Fibroblast of mammary gland (primary cell): Measurements from ENCODE around the gene CDC14B.
"Not testable (repeated sequence)": the region's sequence is repeated elsewhere in the genome, so short reads cannot be mapped to it uniquely, and the experiment has no call there.

Experiments
- DNase-seq: peaks from one replicate; pipeline ENCODE4 v3.0.0-alpha.2; 2010; ENCODE audit warnings: low read depth
- H3K4me3 ChIP-seq: 2 replicates; pipeline ENCODE4 v1.5.1; 2011; ENCODE audit warnings: low read depth, mild to moderate bottlenecking, low read length, moderate library complexity; ENCODE audit not compliant: control insufficient read depth
- TF ChIP-seq, protein P1 (sequence below): conservative IDR thresholded peaks from 2 replicates; pipeline ENCODE4 v1.5.1; 2011; ENCODE audit warnings: low read depth, low read length, inconsistent platforms; ENCODE audit not compliant: control insufficient read depth, insufficient read depth

The CDC14B gene

DNA sequence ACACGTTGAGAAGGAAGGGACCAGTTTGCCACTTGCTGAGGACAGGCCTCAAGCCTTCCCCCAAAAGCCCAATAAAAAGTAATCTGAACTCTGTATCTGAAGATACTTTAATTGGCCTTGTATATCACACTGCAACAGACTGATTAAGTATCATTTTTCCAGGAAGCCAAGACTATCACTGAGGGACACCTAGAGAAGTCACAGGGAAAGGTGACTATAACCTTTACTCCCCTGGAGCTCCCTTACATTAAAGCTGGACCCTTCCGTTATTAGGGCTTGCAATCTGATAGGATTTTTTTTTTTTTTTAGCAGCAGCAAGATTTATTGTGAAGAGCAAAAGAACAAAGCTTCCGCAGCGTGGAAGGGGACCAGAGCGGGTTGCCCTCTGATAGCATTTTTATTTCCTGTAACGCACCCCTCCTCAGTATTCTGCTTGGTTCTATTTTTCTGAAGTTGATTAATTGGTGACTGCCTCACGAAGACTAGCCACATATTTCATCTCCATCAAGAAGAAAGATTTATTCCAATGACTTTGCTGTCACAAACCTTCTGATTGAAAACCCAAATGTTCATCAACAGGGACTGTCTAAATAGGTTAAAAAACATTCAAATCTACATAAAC lies 2.7 kb downstream of the CDC14B start:
- DNase-seq, result no peak
- TF ChIP-seq, protein P1, sequence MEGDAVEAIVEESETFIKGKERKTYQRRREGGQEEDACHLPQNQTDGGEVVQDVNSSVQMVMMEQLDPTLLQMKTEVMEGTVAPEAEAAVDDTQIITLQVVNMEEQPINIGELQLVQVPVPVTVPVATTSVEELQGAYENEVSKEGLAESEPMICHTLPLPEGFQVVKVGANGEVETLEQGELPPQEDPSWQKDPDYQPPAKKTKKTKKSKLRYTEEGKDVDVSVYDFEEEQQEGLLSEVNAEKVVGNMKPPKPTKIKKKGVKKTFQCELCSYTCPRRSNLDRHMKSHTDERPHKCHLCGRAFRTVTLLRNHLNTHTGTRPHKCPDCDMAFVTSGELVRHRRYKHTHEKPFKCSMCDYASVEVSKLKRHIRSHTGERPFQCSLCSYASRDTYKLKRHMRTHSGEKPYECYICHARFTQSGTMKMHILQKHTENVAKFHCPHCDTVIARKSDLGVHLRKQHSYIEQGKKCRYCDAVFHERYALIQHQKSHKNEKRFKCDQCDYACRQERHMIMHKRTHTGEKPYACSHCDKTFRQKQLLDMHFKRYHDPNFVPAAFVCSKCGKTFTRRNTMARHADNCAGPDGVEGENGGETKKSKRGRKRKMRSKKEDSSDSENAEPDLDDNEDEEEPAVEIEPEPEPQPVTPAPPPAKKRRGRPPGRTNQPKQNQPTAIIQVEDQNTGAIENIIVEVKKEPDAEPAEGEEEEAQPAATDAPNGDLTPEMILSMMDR, result no peak

GRCh38 chr9:96615411-96615810 lies 4.2 kb downstream of the CDC14B start:
- no peak for DNase-seq
- no peak overlapping the region for H3K4me3 ChIP-seq
- TF ChIP-seq, protein P1, result no peak

More for the DNA sequence above, 2.7 kb downstream of the CDC14B start:
- no peak overlapping the region for H3K4me3 ChIP-seq

- not testable (repeated sequence) for H3K4me3 ChIP-seq
- peak; percentile 55 for DNase-seq
These were observed 5.0 kb downstream of the CDC14B start for GRCh38 chr9:96614664-96615063.

GRCh38 chr9:96612966-96613589 lies 6.6 kb downstream of the CDC14B start:
- no peak overlapping the region for H3K4me3 ChIP-seq
- no peak for DNase-seq
- TF ChIP-seq, protein P1, result no peak

DNA sequence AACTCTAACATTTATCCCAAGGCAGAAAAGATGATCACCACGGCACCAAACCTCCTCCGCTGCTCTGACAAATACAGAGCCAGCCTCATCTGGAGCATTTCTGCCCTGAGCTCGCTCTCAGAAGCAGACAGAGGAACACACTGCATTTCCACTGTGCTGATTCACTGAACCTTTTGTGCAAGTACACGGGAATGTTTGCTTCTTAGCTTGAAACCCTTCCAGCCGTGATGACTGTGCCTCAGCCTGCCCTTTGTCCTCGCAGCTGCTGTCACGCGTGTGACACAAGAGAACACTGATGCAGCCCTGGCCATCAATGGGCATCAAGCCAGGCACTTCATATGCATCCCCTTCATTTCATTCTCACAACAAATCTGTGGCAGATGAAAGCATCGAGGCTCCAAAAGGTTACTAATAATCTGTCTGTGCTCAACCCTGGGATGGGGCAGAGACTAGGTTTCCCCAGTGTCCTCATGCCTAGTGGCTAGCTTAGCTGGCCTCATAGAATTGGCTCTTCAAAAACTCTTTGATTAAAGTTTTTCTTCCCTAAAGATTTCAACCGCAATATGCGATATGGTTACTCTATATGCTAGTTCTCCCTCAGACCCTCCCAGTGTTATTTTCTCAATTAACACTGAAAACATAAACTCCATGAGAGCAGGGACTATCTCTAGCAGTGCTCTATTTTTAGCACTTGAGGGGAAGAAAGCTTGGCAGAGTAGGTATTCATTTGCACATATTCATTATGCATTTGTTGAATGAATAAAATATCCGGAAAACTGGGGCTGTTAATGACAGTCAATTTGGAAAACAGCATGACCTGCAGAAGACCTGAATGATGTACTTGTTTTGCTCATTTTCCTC lies 7.3 kb downstream of the CDC14B start:
- TF ChIP-seq, protein P1, result no peak

DNA sequence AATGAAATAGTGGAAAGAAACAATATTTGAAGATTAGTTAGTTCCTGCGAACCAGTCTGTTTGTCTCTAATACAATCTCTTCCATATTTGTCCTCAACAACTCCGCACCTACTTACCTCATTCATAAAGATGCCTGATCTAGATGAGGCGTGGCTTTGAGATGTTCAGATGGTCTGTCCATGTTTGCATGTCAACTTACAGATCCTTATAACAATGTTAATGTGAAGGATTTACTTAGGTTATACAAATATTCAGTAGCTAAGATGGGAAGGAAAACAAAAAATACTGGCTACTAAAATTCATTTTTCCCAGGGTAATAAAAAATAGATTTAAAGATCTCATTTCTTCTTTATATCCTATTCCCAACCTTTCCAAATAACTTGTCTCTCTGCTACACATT lies 8.3 kb downstream of the CDC14B start:
- TF ChIP-seq, protein P1, result no peak
- no peak for DNase-seq
- no peak overlapping the region for H3K4me3 ChIP-seq

More for the DNA sequence above, 7.3 kb downstream of the CDC14B start:
- peak; percentile 96 for DNase-seq
- H3K4me3 ChIP-seq, result peak overlapping the region; percentile 18

DNA sequence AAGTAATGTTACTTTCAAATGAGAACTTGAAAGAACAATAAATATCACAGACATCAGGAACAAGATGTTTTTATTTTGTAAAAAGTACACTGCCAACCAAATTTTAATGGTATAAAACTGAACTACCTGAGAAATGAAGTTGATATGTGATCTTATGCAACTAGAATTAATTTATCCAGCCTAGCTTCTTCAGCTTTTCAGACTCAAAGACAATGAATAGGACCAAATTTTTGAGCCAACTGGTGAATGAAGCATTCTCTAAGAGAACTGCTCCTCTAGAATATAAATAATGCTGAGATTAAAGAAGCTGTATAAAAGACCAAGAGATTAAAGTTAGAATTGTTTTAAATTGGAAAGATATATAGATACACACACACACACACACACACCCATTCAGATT lies 9.9 kb downstream of the CDC14B start:
- TF ChIP-seq, protein P1, result no peak
- no peak for DNase-seq
- no peak overlapping the region for H3K4me3 ChIP-seq
